ENCODE data around the gene PMP22.
A peak's percentile ranks its signal among the peaks of the same experiment; 100 is the strongest.
"Not testable (repeated sequence)": the region's sequence is repeated elsewhere in the genome, so short reads cannot be mapped to it uniquely, and the experiment has no call there.

PMP22 gene

DNA sequence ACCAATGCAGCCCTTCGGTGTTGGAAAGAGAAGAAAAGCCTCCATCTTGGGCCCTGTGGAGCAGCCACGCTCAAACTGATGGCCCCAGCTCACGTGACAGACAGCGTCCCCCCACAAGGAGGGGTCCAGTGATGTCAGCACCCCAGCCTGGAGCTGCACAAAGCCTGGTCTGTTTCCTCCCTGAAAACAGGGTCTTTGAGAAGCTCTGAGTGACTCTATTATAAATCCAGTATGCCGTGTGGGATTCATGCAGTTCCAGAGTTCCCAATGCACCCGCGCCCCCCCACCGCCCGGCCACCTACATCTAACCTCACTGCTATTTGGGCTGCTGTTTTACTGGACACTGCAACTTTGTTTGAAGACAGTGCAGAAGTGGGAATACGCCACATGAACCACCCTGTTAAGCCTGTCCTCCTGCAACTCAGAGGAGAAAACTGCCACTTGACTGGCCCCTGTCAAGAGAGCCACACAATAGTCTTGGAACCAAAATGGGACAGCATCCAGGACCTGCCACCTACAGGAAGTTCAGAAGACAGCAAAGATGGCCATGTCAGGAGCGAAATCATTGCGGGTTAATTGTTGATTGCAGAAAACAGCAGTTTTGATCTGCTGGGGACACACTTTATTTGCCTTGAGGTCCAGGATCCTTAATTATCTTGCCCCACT lies 33.1 kb downstream of the PMP22 start:
- intact Hi-C loops (cut with DNase I), result loop anchor here (2.0 kb wide), 1 partner anchor 25 kb away; no protein-coding TSS in a partner anchor
- DNase-seq, result peak; percentile 35 to 97 (median 76)

GRCh38 chr17:15230866-15231265 lies 34.3 kb downstream of the PMP22 start:
- intact Hi-C loops (cut with DNase I), result no loop called here
- DNase-seq, result no peak

- intact Hi-C loops (cut with DNase I); DNase-seq: not testable (repeated sequence)
Measured at GRCh38 chr17:15221827-15222226, 43.3 kb downstream of the PMP22 start.

DNA sequence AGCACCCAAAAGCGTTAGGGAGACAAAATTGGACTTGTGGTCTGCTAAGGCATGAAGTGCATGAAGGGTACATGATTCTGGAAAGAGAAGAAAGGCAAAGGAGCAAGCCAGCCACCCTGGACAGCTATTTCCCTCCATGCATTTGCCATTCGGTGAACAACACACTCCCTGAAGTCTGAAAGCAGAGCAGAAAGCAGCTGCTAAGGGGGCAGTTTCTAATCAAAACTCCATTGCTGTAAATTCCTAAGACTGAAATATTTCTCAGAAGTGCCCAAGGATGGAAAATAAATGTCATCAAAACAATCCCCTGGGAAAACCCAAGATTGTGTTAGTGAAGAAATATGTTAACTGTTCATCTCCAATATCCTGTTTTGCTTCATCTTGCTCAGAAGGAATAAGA lies 44.3 kb downstream of the PMP22 start:
- no peak for DNase-seq
- intact Hi-C loops (cut with DNase I), result no loop called here

DNA sequence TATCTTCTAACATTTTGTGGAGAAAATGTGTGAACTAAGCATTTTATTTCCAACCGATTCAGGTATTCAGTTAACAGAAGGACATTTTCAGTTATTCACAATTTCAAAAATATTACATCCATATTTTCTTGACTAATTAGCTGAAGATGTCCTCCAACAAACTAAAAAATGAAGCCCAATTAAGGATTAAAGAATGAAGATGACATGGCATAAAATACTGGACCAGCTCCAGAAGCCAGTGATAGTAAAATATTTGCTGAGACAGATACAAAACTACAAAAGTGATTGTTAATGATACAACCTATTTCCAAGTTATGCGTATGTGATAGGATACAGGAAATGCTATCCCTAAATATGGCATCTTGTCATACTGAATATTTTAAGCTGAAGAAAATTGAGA lies 48.6 kb downstream of the PMP22 start:
- intact Hi-C loops (cut with DNase I), result no loop called here

GRCh38 chr17:15213381-15214087 lies 51.6 kb downstream of the PMP22 start:
- intact Hi-C loops (cut with DNase I), result no loop called here
- no peak for DNase-seq

More for the DNA sequence above, 48.6 kb downstream of the PMP22 start:
- no peak for DNase-seq

GRCh38 chr17:15210247-15210646 lies 54.9 kb downstream of the PMP22 start:
- intact Hi-C loops (cut with DNase I), result no loop called here
- no peak for DNase-seq

- DNase-seq; intact Hi-C loops (cut with DNase I): not testable (repeated sequence)
Measured at GRCh38 chr17:15203062-15203461, 62.1 kb downstream of the PMP22 start.

DNA sequence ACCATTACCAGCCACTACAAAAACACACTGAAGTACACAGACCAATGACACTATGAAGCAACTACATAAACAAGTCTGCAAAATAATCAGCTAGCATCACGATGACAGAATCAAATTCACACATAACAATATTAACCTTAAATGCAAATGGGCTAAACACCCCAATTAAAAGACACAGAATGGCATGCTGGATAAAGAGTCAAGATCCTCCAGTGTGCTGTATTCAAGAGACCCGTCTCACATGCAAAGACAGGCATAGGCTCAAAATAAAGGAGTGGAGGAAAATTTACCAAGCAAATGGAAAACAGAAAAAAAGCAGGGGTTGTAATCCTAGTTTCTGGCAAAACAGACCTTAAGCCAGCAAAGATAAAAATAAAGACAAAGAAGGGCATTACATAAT lies 64.6 kb downstream of the PMP22 start:
- intact Hi-C loops (cut with DNase I); DNase-seq: not testable (repeated sequence)

- DNase-seq, result no peak
- intact Hi-C loops (cut with DNase I), result no loop called here
Measured at GRCh38 chr17:15197229-15197628, 67.9 kb downstream of the PMP22 start.

GRCh38 chr17:15194859-15195277 lies 70.3 kb downstream of the PMP22 start:
- intact Hi-C loops (cut with DNase I), result no loop called here
- no peak for DNase-seq

DNA sequence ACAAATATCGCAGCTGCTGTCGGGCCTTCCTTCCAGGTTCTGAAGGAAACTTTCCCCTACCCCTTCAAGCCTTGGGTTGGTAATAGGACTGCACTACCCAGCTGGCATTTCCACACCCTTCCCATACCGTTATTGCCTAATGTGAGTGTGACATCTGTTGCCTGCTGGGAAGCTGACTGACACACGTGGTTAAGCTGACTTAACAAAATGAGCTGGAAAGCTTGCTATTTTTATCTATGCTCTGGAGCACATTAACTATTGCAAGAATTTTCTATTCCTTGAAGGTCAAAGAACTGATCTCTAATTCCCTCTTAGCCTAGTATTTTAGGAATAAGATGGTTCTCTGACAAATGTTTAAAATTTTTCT lies 79.5 kb downstream of the PMP22 start:
- intact Hi-C loops (cut with DNase I), result no loop called here
- no peak for DNase-seq

GRCh38 chr17:15184872-15185624 lies 80.1 kb downstream of the PMP22 start:
- intact Hi-C loops (cut with DNase I), result no loop called here
- no peak for DNase-seq

DNA sequence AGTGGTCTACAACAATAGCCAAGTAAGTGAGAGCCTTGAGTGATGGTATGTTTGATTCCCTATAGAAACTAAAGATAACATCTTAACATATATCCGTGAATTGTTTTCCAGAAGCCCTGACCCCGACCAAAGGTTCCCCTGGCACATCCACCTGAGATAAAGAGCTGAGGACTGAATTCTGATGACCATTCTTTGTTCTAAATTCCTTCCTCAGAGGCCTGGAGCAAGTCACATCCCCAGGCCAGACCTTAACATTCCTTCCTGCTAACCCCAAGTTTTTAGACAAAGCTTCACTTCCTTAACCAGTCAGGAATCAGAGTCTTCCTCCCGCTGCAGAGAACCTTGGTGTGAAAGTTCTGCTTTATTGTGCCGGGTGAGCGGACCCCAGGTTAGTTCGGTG lies 83.3 kb downstream of the PMP22 start:
- no peak for DNase-seq
- intact Hi-C loops (cut with DNase I), result no loop called here

DNA sequence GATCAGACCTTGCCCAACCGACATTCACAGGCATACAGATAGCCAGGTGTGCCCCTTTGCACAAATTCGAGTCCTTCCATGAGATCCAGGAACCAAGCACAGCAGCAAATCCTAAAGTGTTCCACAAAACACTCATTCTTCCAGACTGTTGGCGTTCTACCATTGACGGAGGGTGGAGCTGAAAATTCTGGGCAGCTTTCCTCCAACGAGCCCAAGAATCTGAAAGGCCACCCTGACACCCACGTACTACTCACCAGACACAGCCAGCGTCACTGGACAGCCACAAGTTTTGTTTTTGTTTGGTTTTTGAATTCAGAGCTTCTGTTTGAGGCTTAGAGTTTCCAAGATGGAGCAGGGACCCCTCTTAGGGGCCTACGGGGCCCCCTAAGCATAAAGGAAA lies 83.8 kb downstream of the PMP22 start:
- no peak for DNase-seq
- intact Hi-C loops (cut with DNase I), result no loop called here

DNA sequence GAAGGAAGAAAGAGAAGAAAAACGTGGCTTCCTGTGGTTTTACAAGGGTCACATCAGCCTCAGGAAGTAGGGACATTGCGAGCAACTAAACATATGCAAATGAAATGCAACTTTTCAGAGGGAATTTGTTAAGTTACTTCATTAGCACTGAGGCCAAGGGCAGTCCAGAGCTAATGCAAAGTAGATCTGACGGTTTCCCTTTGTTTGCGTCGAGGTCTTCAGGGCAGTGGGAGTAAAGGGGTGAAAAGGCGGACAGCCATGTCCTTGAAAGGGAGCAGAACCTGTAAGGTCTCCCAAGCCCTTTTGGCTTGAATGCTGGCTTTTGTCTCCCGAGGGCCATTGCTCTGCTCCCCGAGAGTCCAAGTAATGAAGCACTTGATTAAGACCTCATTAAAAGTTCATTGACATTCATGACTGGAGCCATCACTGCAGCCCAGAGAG lies 85.0 kb downstream of the PMP22 start:
- DNase-seq, result peak in 2 of 10 donors; percentile 61 to 73
- intact Hi-C loops (cut with DNase I), result no loop called here
